SJCRH30 (cell line): ENCODE measurements around the gene MAP7D1. TPM values are rescaled to one million over a fixed set of nuclear protein-coding genes. Genes with fewer than 3 reads are reported as not detected.

Experiments
- DNase-seq, 2 experiments: peaks; one replicate each; pipeline ENCODE4 v3.0.0-alpha.2; 2015 to 2020
- H3K27ac ChIP-seq: fragments of 250-450 bp; sonication (Bioruptor Pico); 2 replicates; pipeline ENCODE4 v1.5.1; 2020; ENCODE audit warnings: mild to moderate bottlenecking, moderate library complexity
- H3K27me3 ChIP-seq: fragments of 250-450 bp; sonication (Bioruptor Pico); 2 replicates; pipeline ENCODE4 v1.5.1; 2020; ENCODE audit warnings: mild to moderate bottlenecking, moderate library complexity
- H3K36me3 ChIP-seq: fragments of 250-450 bp; sonication (Bioruptor Pico); 2 replicates; pipeline ENCODE4 v1.5.1; 2020; ENCODE audit warnings: mild to moderate bottlenecking, moderate library complexity
- H3K4me1 ChIP-seq: fragments of 250-450 bp; sonication (Bioruptor Pico); 2 replicates; pipeline ENCODE4 v1.5.1; 2020; ENCODE audit warnings: mild to moderate bottlenecking, moderate library complexity
- H3K4me3 ChIP-seq: fragments of 250-450 bp; sonication (Bioruptor Pico); 2 replicates; pipeline ENCODE4 v1.5.1; 2020; ENCODE audit warnings: mild to moderate bottlenecking, moderate library complexity
- H3K9me3 ChIP-seq: fragments of 250-450 bp; sonication (Bioruptor Pico); replicated peaks from 2 replicates; pipeline ENCODE4 v1.5.1; 2020; ENCODE audit warnings: mild to moderate bottlenecking, moderate library complexity
- total RNA-seq: library from RNA; depleted of rRNA; stranded (reverse); fragments of >200 nt; shearing (Covaris generic); gene quantifications from 2 replicates; pipeline ENCODE4 v1.2.3, GENCODE V29; 2014

Gene MAP7D1
- total RNA-seq, 1 experiment from 2014 or later: 96.2 TPM

DNA sequence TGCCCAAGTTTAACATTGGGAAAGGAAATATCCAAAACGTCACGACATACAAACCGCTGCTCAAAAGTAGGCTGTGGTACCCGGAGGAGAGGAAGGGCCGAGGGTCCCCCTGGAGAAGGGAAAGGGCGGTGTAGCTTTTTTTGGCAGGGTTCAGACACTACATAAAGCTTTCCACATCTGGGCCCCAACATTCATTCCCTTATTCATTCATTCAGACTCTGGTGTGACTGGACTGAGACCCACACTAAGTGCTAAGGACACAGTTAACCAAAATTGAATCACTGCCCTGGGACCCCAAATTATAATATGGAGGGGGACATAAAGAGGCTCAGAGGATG lies 20.7 kb upstream of the MAP7D1 start:
- Histone ChIP-seq H3K9me3 (no peaks in the 10 kb centered on the region), H3K4me1 (peaks cover 8% of the 10 kb centered on the region), H3K27me3 (no peaks in the 10 kb centered on the region), H3K27ac (no peak overlapping the region), H3K36me3 (peaks cover 15% of the 10 kb centered on the region), H3K4me3 (no peak overlapping the region)
- no peak for DNase-seq

DNA sequence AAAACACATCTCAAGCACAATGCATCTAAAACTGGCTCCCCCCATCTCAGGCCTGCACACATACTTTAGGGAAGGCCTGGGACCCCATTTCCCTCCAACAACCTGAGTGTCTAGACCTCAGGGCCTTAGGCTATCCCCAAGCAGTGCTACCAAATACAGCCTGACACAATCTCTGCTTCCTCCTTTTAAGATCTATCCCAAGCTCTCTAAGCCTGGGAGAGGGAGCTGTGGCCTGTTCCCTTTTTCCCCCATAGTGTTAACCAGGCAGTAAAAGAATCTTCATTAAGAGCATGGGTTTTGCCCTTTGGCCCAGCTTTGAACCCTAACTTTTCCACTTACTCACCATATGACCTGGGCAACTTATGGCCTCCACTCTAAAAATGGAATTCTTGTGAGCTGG lies 20.2 kb upstream of the MAP7D1 start:
- Histone ChIP-seq H3K27ac (no peak overlapping the region), H3K9me3 (no peaks in the 10 kb centered on the region), H3K27me3 (no peaks in the 10 kb centered on the region), H3K4me3 (no peak overlapping the region), H3K36me3 (peaks cover 17% of the 10 kb centered on the region), H3K4me1 (peaks cover 8% of the 10 kb centered on the region)
- no peak for DNase-seq

DNA sequence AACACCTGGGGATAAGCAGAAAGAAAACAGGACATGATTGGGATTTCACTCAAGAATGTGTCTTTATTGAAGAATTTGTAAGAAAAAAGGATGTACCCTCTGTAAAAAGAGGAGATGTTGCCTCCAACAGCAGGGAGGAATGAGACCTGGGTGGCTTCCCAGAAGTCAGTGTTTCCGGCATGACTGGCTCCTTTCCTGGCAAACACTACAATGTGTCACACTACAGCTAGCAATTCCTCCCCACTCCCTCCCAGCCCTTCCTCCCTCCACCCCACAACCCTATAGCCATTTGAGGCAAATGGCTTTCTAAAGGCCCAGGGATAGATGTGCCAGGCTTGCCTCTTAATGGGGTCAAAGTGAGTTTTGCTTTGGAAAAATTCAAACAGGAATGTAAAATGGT lies 19.4 kb upstream of the MAP7D1 start:
- Histone ChIP-seq H3K27me3 (no peaks in the 10 kb centered on the region), H3K27ac (no peak overlapping the region), H3K9me3 (no peaks in the 10 kb centered on the region), H3K4me1 (peaks cover 8% of the 10 kb centered on the region), H3K4me3 (no peak overlapping the region), H3K36me3 (peaks cover 17% of the 10 kb centered on the region)
- no peak for DNase-seq

DNA sequence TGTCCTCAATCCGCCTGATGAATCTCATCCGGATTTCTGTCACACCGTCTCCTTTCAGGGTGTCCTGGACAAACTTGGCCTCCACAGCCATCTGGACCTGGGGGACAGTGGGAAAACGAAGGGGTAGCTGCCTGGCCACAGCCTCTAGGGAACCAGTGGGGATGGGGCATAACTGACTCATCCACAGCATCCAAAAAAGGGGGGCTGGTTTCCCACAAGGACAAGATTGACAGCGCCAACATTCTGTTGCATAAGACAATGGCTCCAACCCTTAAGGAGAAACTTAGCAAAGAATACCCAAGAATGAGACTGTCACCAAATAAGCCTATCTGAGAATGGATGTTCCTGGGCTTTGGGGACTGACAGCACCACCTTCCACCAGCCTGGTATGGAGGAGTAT lies 18.7 kb upstream of the MAP7D1 start:
- Histone ChIP-seq H3K27ac (0 out of 2 replicates have a peak overlapping the region, but pooled peaks have one; percentile 3), H3K9me3 (no peaks in the 10 kb centered on the region), H3K4me1 (peaks cover 8% of the 10 kb centered on the region), H3K27me3 (no peaks in the 10 kb centered on the region), H3K4me3 (no peak overlapping the region), H3K36me3 (peaks cover 17% of the 10 kb centered on the region)
- DNase-seq: no peak

DNA sequence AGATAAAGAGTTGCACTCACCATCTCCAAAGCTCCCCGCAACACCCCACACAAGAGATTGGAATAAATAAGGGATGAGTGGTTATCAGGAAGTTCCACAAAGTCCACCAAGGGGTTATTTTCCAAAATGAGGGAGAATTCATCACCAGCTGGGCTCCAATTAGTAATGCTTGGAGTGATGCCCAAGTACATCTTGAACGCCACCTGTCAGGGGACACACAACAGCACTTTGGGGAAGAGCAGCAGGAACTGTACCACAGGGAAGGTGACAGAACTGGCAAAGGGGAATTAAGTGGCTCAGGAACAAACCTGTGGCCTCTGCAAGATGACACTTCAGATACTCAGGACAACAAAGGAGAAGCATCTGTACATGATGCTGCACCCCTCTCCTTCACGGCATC lies 18.2 kb upstream of the MAP7D1 start:
- H3K4me3 ChIP-seq: no peak overlapping the region
- H3K36me3 ChIP-seq: peaks cover 20% of the 10 kb centered on the region
- 0 out of 2 replicates have a peak overlapping the region, but pooled peaks have one; percentile 3 for H3K27ac ChIP-seq
- H3K9me3 ChIP-seq: no peaks in the 10 kb centered on the region
- no peaks in the 10 kb centered on the region for H3K27me3 ChIP-seq
- no peak for DNase-seq
- peaks cover 8% of the 10 kb centered on the region for H3K4me1 ChIP-seq

DNA sequence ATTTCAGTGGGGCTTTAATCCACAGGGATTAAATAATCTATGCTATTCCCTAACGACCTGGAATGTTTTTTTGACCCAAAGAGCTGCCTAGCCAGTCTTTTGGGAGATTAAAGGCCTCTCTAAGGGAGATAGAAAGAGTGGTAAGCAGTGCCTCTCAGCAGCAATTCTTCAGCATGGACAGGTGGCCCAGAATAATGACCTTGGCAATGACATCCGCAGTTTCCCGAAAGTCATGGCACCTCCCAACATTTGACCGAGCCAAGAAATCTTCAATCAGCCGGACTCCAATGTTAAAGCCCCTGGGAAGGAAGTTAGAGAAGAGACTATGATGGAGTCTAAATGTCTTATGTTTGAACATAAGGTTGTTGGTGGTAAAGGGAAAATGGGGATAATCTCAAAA lies 16.4 kb upstream of the MAP7D1 start:
- Histone ChIP-seq H3K27ac (no peak overlapping the region), H3K4me1 (peaks cover 1% of the 10 kb centered on the region; the same call in 1 of the 2 replicates), H3K4me3 (no peak overlapping the region), H3K27me3 (no peaks in the 10 kb centered on the region), H3K9me3 (no peaks in the 10 kb centered on the region), H3K36me3 (peaks cover 20% of the 10 kb centered on the region)
- DNase-seq: no peak

DNA sequence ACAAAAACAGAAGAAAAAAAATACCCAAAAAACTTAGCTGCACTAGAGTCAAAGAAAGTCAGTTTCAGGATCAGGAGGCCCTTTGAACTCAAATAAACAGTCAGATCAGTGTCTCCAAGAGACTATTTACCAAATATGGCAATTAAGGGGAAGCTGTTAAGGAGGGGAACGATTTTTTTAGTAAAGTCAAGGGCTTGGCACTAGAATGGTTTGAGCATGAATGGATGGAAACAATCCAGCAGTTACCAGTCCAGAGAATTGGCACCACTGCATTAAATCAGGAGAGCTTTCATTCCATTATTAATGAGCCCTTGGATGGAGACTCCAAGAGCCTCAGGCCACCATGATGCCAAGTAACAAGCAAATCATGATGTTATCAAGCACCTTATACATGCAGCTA lies 13.8 kb upstream of the MAP7D1 start:
- Histone ChIP-seq H3K4me3 (no peak overlapping the region), H3K9me3 (no peaks in the 10 kb centered on the region), H3K27ac (no peak overlapping the region), H3K36me3 (peaks cover 20% of the 10 kb centered on the region), H3K27me3 (no peaks in the 10 kb centered on the region), H3K4me1 (no peaks in the 10 kb centered on the region)
- DNase-seq: no peak

DNA sequence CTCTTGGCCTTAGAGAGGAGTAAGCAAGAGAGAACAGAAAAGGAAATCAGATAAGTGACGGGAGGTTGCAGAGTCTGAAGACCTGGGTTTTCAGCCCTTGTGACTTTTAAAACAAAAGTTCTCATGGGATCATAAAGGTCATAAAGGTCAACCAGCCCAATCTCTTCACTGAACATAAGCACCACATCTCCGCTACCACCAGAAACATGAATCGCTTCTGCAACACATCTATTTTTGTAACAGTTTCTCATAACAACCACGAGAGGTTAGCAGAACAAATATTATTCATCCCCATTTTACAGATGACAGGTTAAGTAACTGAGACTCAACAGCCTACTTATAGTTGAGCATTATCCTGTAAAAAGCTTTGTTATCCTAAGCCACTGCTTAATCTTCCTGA lies 12.5 kb upstream of the MAP7D1 start:
- H3K4me3 ChIP-seq: no peak overlapping the region
- DNase-seq: no peak
- H3K27me3 ChIP-seq: no peaks in the 10 kb centered on the region
- peaks cover 14% of the 10 kb centered on the region for H3K36me3 ChIP-seq
- H3K9me3 ChIP-seq: no peaks in the 10 kb centered on the region
- no peak overlapping the region for H3K27ac ChIP-seq
- no peaks in the 10 kb centered on the region for H3K4me1 ChIP-seq

DNA sequence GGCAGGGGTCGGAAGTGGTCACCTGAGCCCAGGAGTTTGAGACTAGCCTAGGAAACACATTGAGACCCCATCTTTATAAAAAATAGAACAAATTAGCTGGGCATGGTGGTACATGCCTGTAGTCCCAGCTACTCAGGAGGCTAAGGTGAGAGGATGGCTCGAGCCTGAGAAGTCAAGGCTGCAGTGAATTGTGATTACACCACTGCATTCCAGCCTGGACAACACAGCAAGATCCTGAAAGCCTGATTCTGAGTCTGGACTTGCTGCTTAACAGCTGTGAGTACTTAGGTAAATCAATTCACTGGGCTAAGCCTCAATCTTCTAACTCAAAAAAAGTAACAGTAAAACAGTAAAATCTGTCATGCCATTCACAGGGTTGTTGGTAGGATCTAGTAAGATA lies 11.5 kb upstream of the MAP7D1 start:
- no peak for DNase-seq
- H3K4me1 ChIP-seq: no peaks in the 10 kb centered on the region
- no peaks in the 10 kb centered on the region for H3K9me3 ChIP-seq
- H3K4me3 ChIP-seq: no peak overlapping the region
- no peaks in the 10 kb centered on the region for H3K27me3 ChIP-seq
- no peak overlapping the region for H3K27ac ChIP-seq
- peaks cover 11% of the 10 kb centered on the region for H3K36me3 ChIP-seq

DNA sequence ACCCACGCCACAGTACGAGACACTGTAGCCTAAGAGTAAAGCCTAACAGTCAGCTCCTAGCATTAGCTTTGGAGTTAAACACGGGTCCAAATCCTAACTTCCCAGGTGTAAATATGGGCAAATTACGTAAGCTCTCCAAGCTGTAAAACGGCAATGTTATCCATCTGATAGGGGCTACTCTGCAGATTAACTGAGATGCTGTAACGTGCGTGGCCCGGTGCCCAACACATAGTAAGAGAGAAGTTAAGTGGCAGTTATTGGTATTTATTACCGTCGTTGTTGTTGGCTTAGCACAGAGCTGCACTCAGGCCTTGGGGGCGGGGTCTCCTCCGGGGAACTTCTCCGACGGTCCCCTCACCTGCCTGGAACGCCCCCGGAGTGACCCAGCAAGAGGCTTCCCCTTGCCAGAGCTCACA lies 7.1 kb upstream of the MAP7D1 start:
- no peaks in the 10 kb centered on the region for H3K9me3 ChIP-seq
- H3K36me3 ChIP-seq: no peaks in the 10 kb centered on the region
- peaks cover 19% of the 10 kb centered on the region for H3K4me1 ChIP-seq
- no peaks in the 10 kb centered on the region for H3K27me3 ChIP-seq
- no peak for DNase-seq
- peak overlapping the region; percentile 70 for H3K4me3 ChIP-seq
- H3K27ac ChIP-seq: peak overlapping the region; percentile 54

DNA sequence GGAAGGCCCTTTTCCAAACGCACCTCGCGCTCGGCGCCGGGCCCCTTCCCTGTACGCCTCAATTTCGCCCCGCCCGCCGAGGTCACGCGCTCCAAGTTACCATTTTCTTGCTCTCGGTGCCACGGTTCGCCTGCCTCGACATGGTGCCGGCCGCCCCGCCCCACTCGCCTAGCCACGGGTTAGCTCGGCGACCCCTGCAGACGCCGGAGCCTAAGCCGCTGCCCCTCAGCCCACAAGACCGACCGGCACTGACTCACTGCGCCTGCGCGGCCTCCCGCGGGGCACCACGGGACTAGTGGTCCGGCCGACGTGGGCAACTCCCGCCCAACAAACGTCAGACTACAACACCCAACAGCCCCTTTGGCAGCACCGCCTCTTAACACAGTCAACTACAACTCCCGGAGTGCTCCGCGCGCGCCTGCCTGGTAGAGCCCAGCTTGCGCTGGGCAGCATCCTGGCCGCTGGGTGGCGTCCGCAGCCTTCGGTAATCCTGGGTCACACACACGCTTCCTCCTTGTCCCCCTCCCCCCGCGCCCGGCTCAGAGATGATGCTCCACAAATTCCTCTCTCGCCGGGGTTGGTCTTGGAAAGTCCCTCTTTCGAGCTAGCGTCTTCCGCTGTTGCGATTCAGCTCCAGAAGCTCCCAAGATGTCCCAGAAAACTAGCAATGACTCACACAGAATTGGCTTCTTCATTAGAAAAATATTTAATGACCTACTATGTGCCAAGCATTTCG lies 6.6 kb upstream of the MAP7D1 start, which contains the start of gene TRAPPC3:
TRAPPC3 (minus strand) TSS at position 250 of the 736 bp plus-strand sequence; CDS start at position 142, 108 bp downstream.
- Histone ChIP-seq H3K9me3 (no peaks in the 10 kb centered on the region), H3K27ac (peak within 1 kb of the TSS; percentile 93), H3K27me3 (no peaks in the 10 kb centered on the region), H3K4me3 (peak within 1 kb of the TSS; percentile 70), H3K36me3 (no peaks in the 10 kb centered on the region), H3K4me1 (peaks cover 19% of the 10 kb centered on the region)
- peak; percentile 100 for DNase-seq

DNA sequence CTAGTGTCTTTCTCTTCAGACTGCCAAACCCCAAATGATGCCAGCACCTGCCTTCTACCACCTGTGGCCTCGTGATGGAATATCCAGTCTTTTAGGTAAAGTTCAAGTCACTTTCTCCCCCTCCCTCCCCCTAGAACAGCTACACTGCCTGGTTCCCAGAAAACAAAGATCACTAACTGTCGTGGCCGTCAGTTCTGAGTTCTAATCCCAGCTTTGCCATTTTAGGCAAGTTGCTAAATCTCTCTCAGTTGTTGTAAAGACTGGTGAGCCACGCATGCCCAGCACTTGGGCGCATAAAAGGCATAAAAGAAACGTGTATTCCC lies 6.0 kb upstream of the MAP7D1 start:
- peak overlapping the region; percentile 93 for H3K27ac ChIP-seq
- DNase-seq: no peak
- H3K27me3 ChIP-seq: no peaks in the 10 kb centered on the region
- no peaks in the 10 kb centered on the region for H3K9me3 ChIP-seq
- peak overlapping the region; percentile 70 for H3K4me3 ChIP-seq
- H3K36me3 ChIP-seq: no peaks in the 10 kb centered on the region
- peaks cover 25% of the 10 kb centered on the region for H3K4me1 ChIP-seq

DNA sequence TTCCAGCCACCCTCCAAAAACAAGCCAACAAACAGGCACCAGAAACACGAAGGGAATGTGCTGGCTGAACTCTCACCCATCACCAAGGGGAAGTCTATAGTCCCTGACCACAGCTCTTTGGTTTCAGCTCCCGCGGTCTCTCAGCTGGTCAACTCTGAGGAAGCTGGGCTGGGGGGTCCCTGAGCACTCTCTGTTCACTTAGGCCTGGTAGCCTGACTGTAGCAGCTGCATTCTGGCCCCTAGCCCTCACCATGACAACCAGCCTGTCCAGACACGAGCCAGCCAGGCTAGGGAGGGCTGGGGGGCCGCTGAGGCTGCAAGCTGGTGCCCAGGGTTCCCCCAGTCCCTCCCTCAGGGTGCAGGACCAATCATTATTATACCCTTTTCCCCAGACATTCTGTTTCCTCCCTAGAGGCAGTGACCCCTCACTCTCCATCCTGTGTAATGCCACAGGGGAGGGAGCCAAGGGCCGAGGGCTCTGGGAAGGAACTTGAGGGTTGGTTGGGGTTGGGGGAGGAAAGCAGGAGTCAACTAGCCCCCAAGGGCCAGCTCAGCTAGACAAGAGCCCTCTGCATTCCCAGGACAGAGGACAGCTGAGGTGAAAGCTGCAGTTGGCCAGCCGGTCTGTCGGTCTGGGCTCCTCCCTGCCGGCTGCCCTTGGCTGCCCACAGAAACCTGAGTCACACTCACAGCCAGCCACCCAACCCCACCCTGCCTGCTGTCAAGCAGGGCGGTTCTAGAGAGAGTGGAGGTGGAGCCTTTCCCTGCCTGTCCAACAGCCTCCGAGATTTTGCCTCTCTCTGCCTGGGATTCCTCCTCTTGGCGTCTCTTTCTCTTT lies 5.4 kb upstream of the MAP7D1 start:
- peak; percentile 98 for DNase-seq
- Histone ChIP-seq H3K36me3 (no peaks in the 10 kb centered on the region), H3K27ac (peak overlapping the region; percentile 93), H3K27me3 (no peaks in the 10 kb centered on the region), H3K4me3 (peak overlapping the region; percentile 70), H3K4me1 (peaks cover 27% of the 10 kb centered on the region), H3K9me3 (no peaks in the 10 kb centered on the region)

DNA sequence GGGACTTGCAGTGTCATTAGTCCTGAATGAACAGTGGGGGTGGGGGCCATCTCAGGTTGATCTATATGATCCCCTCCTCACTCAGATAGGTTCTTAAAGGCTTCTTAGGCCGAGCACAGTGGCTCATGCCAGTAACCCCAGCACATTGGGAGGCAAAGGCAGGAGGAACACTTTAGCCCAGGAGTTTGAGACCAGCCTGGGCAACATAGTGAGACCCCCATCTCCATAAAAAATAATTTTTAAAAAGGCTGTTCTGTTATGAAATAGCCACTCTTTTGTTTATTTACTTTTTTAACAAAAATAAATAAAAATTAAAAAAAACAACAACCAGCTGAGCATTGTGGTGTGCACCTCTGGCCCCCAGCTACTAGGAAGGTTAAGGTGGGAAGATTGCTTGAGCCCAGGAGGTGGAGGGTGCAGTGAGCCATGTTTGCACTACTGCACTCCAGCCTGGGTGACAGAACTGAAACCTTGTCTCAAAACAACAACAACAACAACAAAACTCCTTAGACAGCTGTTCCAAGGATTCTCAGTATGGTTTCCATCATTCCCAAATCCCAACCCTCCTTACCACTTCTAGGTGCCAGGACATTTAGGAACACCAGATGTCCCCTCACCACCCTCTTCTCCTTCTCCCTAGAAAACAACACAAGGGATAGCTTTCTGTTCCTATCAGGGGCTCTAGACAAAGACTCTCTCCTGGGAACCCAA lies 4.7 kb upstream of the MAP7D1 start:
- no peak for DNase-seq
- H3K4me1 ChIP-seq: peaks cover 27% of the 10 kb centered on the region

DNA sequence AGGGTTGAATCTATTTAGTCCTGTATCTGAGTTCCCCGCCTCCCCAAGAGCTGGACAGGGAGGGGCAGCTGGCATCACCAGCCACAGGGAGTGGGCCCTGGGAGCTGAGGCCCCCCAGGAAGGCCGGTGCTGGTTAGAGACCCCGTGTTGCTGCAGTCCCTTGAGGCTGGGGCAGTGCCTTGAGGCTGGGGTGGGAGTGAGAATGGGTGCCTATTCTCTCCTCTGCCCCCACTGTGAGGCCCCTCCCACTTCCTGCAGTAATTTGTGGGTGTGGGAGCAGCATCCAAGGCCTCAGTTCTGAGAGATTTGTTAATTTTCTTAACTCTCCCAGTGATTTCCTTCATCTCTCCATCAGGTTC lies 4.1 kb upstream of the MAP7D1 start:
- no peak overlapping the region for H3K27ac ChIP-seq
- no peaks in the 10 kb centered on the region for H3K9me3 ChIP-seq
- no peaks in the 10 kb centered on the region for H3K36me3 ChIP-seq
- no peak for DNase-seq
- H3K4me3 ChIP-seq: no peak overlapping the region
- no peaks in the 10 kb centered on the region for H3K27me3 ChIP-seq
- H3K4me1 ChIP-seq: peaks cover 27% of the 10 kb centered on the region

More for the DNA sequence above, 4.7 kb upstream of the MAP7D1 start:
- Histone ChIP-seq H3K9me3 (no peaks in the 10 kb centered on the region), H3K27ac (peak overlapping the region; percentile 93), H3K36me3 (no peaks in the 10 kb centered on the region), H3K4me3 (no peak overlapping the region), H3K27me3 (no peaks in the 10 kb centered on the region)
